Inflammatory macrophage (primary cell): Measurements from ENCODE around the gene CSMD2.

Source experiments
- DNase-seq, 2 donors: peaks; one replicate each; pipeline ENCODE4 v3.0.0-alpha.2; 2020 to 2022

CSMD2 gene

GRCh38 chr1:33667386-33668282 is 497.4 kb downstream of the CSMD2 start:
- no peak for DNase-seq

GRCh38 chr1:33666616-33667015 is 498.4 kb downstream of the CSMD2 start:
- DNase-seq: no peak

GRCh38 chr1:33661811-33662454 is 503.1 kb downstream of the CSMD2 start:
- no peak for DNase-seq

- DNase-seq: no peak
Observed at GRCh38 chr1:33660956-33661355, 504.1 kb downstream of the CSMD2 start.

GRCh38 chr1:33660244-33660643 is 504.8 kb downstream of the CSMD2 start:
- DNase-seq: no peak

- no peak for DNase-seq
Observed at GRCh38 chr1:33659641-33660040, 505.4 kb downstream of the CSMD2 start.

- DNase-seq: no peak
Observed at GRCh38 chr1:33657833-33658232, 507.2 kb downstream of the CSMD2 start.

GRCh38 chr1:33656467-33657005 is 508.5 kb downstream of the CSMD2 start:
- DNase-seq: peak; percentile 2 to 7

GRCh38 chr1:33655496-33655895 is 509.5 kb downstream of the CSMD2 start:
- no peak for DNase-seq

GRCh38 chr1:33654267-33654834 is 510.7 kb downstream of the CSMD2 start:
- DNase-seq: peak in 1 of 2 donors; percentile 5

- no peak for DNase-seq
Observed at GRCh38 chr1:33653226-33653625, 511.8 kb downstream of the CSMD2 start.

- DNase-seq: no peak
Observed at GRCh38 chr1:33650708-33651107, 514.3 kb downstream of the CSMD2 start.

GRCh38 chr1:33649759-33650158 is 515.3 kb downstream of the CSMD2 start:
- DNase-seq: no peak

GRCh38 chr1:33643216-33643615 is 521.8 kb downstream of the CSMD2 start:
- DNase-seq: no peak

GRCh38 chr1:33641104-33641830 is 523.8 kb downstream of the CSMD2 start:
- peak in 1 of 2 donors; percentile 7 for DNase-seq

- no peak for DNase-seq
Observed at GRCh38 chr1:33640114-33640660, 524.8 kb downstream of the CSMD2 start.

- DNase-seq: no peak
Observed at GRCh38 chr1:33637846-33638440, 527.1 kb downstream of the CSMD2 start.

- DNase-seq: no peak
Observed at GRCh38 chr1:33636209-33636608, 528.8 kb downstream of the CSMD2 start.

GRCh38 chr1:33635336-33636012 is 529.6 kb downstream of the CSMD2 start:
- no peak for DNase-seq

GRCh38 chr1:33634806-33635205 is 530.2 kb downstream of the CSMD2 start:
- peak; percentile 13 to 34 for DNase-seq

GRCh38 chr1:33634143-33634542 is 530.9 kb downstream of the CSMD2 start:
- DNase-seq: no peak
